Peyer's patch (tissue), 4 donors: ENCODE data around the gene FITM2.

ENCODE experiments used
- POLR2A ChIP-seq, 2 donors: fragments of 450-650 bp; IDR thresholded peaks; one replicate each; pipeline ENCODE4 v1.5.1; 2017; ENCODE audit warnings: antibody characterized with exemption in 2 of 2, mild to moderate bottlenecking in 2 of 2, moderate library complexity in 2 of 2
- TF ChIP-seq, protein P1 (sequence below), 6 experiments: fragments of 450-650 bp in 4 of 6; fragments of 200-600 bp in 2 of 6; sonication (generic) in 1 of 6; IDR thresholded peaks; one replicate each; pipeline ENCODE4 v1.5.1; 2017 to 2019; ENCODE audit warnings: antibody characterized with exemption in 6 of 6, mild to moderate bottlenecking in 3 of 6, moderate library complexity in 1 of 6

DNA sequence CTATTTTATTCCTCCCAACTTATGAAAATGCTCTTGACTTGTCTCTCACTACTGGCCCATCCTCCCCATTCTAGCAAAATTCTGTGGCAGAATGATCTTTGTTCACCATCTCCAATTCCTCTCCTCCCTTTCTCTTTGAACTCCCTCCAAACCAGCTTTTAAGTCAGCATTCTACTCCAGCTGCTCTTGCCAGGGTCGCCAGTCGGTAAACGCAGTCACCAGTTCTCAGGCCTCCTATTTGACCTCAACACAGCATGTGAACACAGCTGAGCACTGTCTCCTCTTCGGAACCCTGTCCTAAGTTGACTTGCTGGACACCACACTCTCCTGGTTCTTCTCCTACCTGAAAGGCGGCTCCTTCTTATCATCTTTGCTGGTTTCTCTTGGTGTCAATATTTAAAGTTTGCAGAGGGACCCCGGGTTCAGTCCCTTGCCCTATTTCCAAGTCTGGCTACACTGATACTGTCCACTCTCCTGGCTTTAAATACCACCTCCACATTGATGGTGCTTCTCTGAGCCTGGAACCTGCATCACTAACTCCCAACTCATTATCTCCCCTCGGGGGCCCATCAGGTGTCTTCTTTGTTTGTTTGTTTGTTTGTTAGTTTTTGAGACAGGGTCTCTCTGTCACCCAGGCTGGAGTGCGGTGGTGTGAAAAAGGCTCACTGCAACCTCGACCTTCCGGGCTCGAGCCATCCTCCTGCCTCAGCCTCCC lies 36.5 kb downstream of the FITM2 start:
- no peak for TF ChIP-seq POLR2A (IDR thresholded peaks at IDR 0.05)
- TF ChIP-seq, protein P1, sequence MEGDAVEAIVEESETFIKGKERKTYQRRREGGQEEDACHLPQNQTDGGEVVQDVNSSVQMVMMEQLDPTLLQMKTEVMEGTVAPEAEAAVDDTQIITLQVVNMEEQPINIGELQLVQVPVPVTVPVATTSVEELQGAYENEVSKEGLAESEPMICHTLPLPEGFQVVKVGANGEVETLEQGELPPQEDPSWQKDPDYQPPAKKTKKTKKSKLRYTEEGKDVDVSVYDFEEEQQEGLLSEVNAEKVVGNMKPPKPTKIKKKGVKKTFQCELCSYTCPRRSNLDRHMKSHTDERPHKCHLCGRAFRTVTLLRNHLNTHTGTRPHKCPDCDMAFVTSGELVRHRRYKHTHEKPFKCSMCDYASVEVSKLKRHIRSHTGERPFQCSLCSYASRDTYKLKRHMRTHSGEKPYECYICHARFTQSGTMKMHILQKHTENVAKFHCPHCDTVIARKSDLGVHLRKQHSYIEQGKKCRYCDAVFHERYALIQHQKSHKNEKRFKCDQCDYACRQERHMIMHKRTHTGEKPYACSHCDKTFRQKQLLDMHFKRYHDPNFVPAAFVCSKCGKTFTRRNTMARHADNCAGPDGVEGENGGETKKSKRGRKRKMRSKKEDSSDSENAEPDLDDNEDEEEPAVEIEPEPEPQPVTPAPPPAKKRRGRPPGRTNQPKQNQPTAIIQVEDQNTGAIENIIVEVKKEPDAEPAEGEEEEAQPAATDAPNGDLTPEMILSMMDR (IDR thresholded peaks at IDR 0.05): no peak
